H1 (cell line): ENCODE measurements around the gene DNER. TPM values are rescaled to one million over a fixed set of nuclear protein-coding genes. Genes with fewer than 3 reads are reported as not detected.

ENCODE experiments used
- CTCF ChIA-PET: fragments of 300-600 bp; sonication (Branson Sonifier 250); formaldehyde crosslinking; loops from one replicate; lab custom pipeline; 2021; ENCODE audit not compliant: partially characterized antibody; lab: Charles Lee
- POLR2A ChIA-PET: fragments of 300-600 bp; sonication (Branson Sonifier 250); formaldehyde crosslinking; loops from one replicate; lab custom pipeline; 2021; ENCODE audit warnings: inconsistent platforms; ENCODE audit not compliant: partially characterized antibody; lab: Charles Lee
- DNase-seq, 2 experiments: peaks; one replicate each; pipeline versions ENCODE4 v3.0.0 to v3.0.0-alpha.2; 2010 to 2022; ENCODE audit warnings: low spot score in 2 of 2, low read depth in 1 of 2, mixed read lengths in 1 of 2
- FAIRE-seq: peaks from 2 replicates; lab custom pipeline; 2011; peaks lifted over from hg19 to GRCh38; lab: Jason Lieb, UNC
- H2AFZ ChIP-seq: 2 replicates; pipeline ENCODE4 v1.8.1; 2012; ENCODE audit warnings: low read length, inconsistent platforms
- H2AK5ac ChIP-seq: 2 replicates; pipeline ENCODE4 v1.6.1; 2013; ENCODE audit warnings: low read depth, low read length
- H2BK120ac ChIP-seq: replicated peaks from 2 replicates; pipeline ENCODE3; 2013; ENCODE audit warnings: low read depth, low read length, inconsistent platforms
- H2BK12ac ChIP-seq: 2 replicates; pipeline ENCODE4 v1.6.1; 2013; ENCODE audit warnings: low read depth, low read length
- H2BK15ac ChIP-seq: 2 replicates; pipeline ENCODE4 v1.6.1; 2013; ENCODE audit warnings: low read length
- H2BK20ac ChIP-seq: 2 replicates; pipeline ENCODE4 v1.6.1; 2013; ENCODE audit warnings: low read length
- H2BK5ac ChIP-seq: 2 replicates; pipeline ENCODE4 v1.6.1; 2013; ENCODE audit warnings: low read depth, low read length
- H3K14ac ChIP-seq: 2 replicates; pipeline ENCODE4 v1.6.1; 2013; ENCODE audit warnings: inconsistent platforms; ENCODE audit not compliant: insufficient read length
- H3K18ac ChIP-seq: 2 replicates; pipeline ENCODE4 v1.6.1; 2013; ENCODE audit warnings: low read length; ENCODE audit errors: extremely low read depth
- H3K23ac ChIP-seq: 2 replicates; pipeline ENCODE4 v1.6.1; 2013; ENCODE audit warnings: inconsistent platforms; ENCODE audit not compliant: insufficient read length
- H3K23me2 ChIP-seq: 2 replicates; pipeline ENCODE4 v1.6.1; 2013; ENCODE audit warnings: low read depth, low read length
- H3K27ac ChIP-seq: 2 replicates; pipeline ENCODE4 v1.6.1; 2011; ENCODE audit warnings: low read depth, low read length, inconsistent platforms
- H3K27me3 ChIP-seq, 4 experiments: replicated peaks in 1 of 4; 1 replicate in 1 of 4; 2 replicates in 3 of 4; pipeline versions ENCODE4 v1.6.1 to v1.8.1; 2011 to 2013; ENCODE audit warnings: low read length in 3 of 4, mild to moderate bottlenecking in 3 of 4, inconsistent platforms in 2 of 4, mixed read lengths in 2 of 4, moderate library complexity in 1 of 4; ENCODE audit not compliant: control insufficient read depth in 3 of 4, insufficient read depth in 3 of 4; ENCODE audit errors: extremely low read depth in 1 of 4
- H3K36me3 ChIP-seq, 4 experiments: 2 replicates each; pipeline versions ENCODE4 v1.6.1 to v1.8.1; 2011 to 2013; ENCODE audit warnings: mild to moderate bottlenecking in 4 of 4, low read length in 3 of 4, moderate library complexity in 2 of 4, control low read depth in 1 of 4, inconsistent platforms in 1 of 4; ENCODE audit not compliant: insufficient read depth in 4 of 4, control insufficient read depth in 2 of 4
- H3K4ac ChIP-seq: replicated peaks from 2 replicates; pipeline ENCODE3; 2013; ENCODE audit warnings: low read length, low read depth, mixed read lengths, inconsistent platforms; ENCODE audit not compliant: insufficient read length
- H3K4me1 ChIP-seq, 4 experiments: replicated peaks in 1 of 4; 1 replicate in 1 of 4; 2 replicates in 3 of 4; pipeline versions ENCODE4 v1.6.1 to v1.8.1; 2011 to 2013; ENCODE audit warnings: low read length in 3 of 4, inconsistent platforms in 2 of 4, mixed read lengths in 1 of 4; ENCODE audit not compliant: insufficient read depth in 4 of 4, control insufficient read depth in 3 of 4
- H3K4me2 ChIP-seq, 2 experiments: 2 replicates each; pipeline versions ENCODE4 v1.6.1 to v1.8.1; 2011 to 2013; ENCODE audit warnings: low read depth in 2 of 2, low read length in 2 of 2, control low read depth in 1 of 2, inconsistent platforms in 1 of 2, mild to moderate bottlenecking in 1 of 2; ENCODE audit not compliant: insufficient read depth in 1 of 2
- H3K4me3 ChIP-seq, 4 experiments: fragments of 200-600, 300-600 bp in 1 of 4; sonication (generic), shearing (Covaris generic), sonication (Bioruptor Twin) in 1 of 4; 2 replicates each; pipeline versions ENCODE4 v1.5.1 to v1.8.1; 2011 to 2016; ENCODE audit warnings: low read length in 4 of 4, low read depth in 3 of 4, control low read depth in 2 of 4, inconsistent platforms in 2 of 4, mild to moderate bottlenecking in 2 of 4, mixed read lengths in 1 of 4, moderate library complexity in 1 of 4; ENCODE audit not compliant: insufficient read depth in 2 of 4; ENCODE audit errors: extremely low read depth in 1 of 4
- H3K56ac ChIP-seq: replicated peaks from 2 replicates; pipeline ENCODE3; 2013; ENCODE audit warnings: low read depth, mild to moderate bottlenecking, mixed read lengths, low read length, inconsistent platforms; ENCODE audit not compliant: insufficient read length
- H3K79me1 ChIP-seq: 2 replicates; pipeline ENCODE4 v1.6.1; 2013; ENCODE audit warnings: low read depth, low read length, control low read depth
- H3K79me2 ChIP-seq, 2 experiments: 2 replicates each; pipeline versions ENCODE4 v1.6.1 to v1.8.1; 2012 to 2013; ENCODE audit warnings: low read length in 2 of 2, mild to moderate bottlenecking in 2 of 2, inconsistent platforms in 1 of 2; ENCODE audit not compliant: insufficient read depth in 2 of 2, control insufficient read depth in 1 of 2
- H3K9ac ChIP-seq, 4 experiments: replicated peaks in 1 of 4; 1 replicate in 1 of 4; 2 replicates in 3 of 4; pipeline versions ENCODE4 v1.6.1 to v1.8.1; 2011 to 2013; ENCODE audit warnings: low read depth in 3 of 4, low read length in 3 of 4, control low read depth in 2 of 4, mild to moderate bottlenecking in 2 of 4, moderate library complexity in 2 of 4, inconsistent platforms in 1 of 4; ENCODE audit errors: extremely low read depth in 1 of 4
- H3K9me3 ChIP-seq, 2 experiments: 2 replicates each; pipeline versions ENCODE4 v1.6.1 to v1.8.1; 2012 to 2013; ENCODE audit warnings: mild to moderate bottlenecking in 2 of 2, moderate library complexity in 2 of 2, control low read depth in 1 of 2, inconsistent platforms in 1 of 2, low read depth in 1 of 2, low read length in 1 of 2, mixed read lengths in 1 of 2; ENCODE audit not compliant: insufficient read depth in 2 of 2
- H4K20me1 ChIP-seq, 2 experiments: replicated peaks in 1 of 2; 2 replicates each; pipeline versions ENCODE3 to v1.8.1; 2011 to 2013; ENCODE audit warnings: inconsistent platforms in 2 of 2, low read length in 2 of 2, mild to moderate bottlenecking in 1 of 2; ENCODE audit not compliant: insufficient read depth in 2 of 2, control insufficient read depth in 1 of 2
- H4K5ac ChIP-seq: 2 replicates; pipeline ENCODE4 v1.6.1; 2013; ENCODE audit warnings: low read length, low read depth, mixed read lengths, inconsistent platforms; ENCODE audit not compliant: insufficient read length
- H4K8ac ChIP-seq: 2 replicates; pipeline ENCODE4 v1.8.0; 2013; ENCODE audit warnings: mild to moderate bottlenecking, moderate library complexity, low read length, inconsistent platforms; ENCODE audit not compliant: insufficient read depth; ENCODE audit errors: extremely low read depth
- H4K91ac ChIP-seq: replicated peaks from 2 replicates; pipeline ENCODE3; 2013; ENCODE audit warnings: low read length, mixed read lengths, inconsistent platforms; ENCODE audit not compliant: insufficient read length
- E2F6 ChIP-seq: IDR thresholded peaks from 2 replicates; pipeline ENCODE4 v1.6.1; 2012; ENCODE audit warnings: inconsistent platforms
- EP300 ChIP-seq, 2 experiments: IDR thresholded peaks; 1 replicate in 1 of 2; 2 replicates in 1 of 2; pipeline ENCODE4 v1.6.1; 2011 to 2012; ENCODE audit warnings: low read depth in 2 of 2, low read length in 2 of 2, mild to moderate bottlenecking in 2 of 2, borderline replicate concordance in 1 of 2, inconsistent platforms in 1 of 2, moderate library complexity in 1 of 2
- EZH2 ChIP-seq: fragments of 200-600 bp; sonication (generic); IDR thresholded peaks from 2 replicates; pipeline ENCODE4 v1.7.1; 2012; ENCODE audit warnings: low read depth, mild to moderate bottlenecking, moderate library complexity, low read length, inconsistent platforms; ENCODE audit not compliant: severe bottlenecking
- GTF2F1 ChIP-seq: IDR thresholded peaks from 2 replicates; pipeline ENCODE4 v1.6.1; 2012; ENCODE audit warnings: low read depth, low read length, improper control_type of control experiment, borderline replicate concordance
- RAD21 ChIP-seq, 2 experiments: IDR thresholded peaks in 1 of 2; conservative IDR thresholded peaks in 1 of 2; 2 replicates each; pipeline ENCODE4 v1.6.1; 2011; ENCODE audit warnings: low read depth in 2 of 2, low read length in 2 of 2, improper control_type of control experiment in 1 of 2, inconsistent platforms in 1 of 2, mild to moderate bottlenecking in 1 of 2, moderate library complexity in 1 of 2
- RBBP5 ChIP-seq: IDR thresholded peaks from 2 replicates; pipeline ENCODE4 v1.7.1; 2012; ENCODE audit warnings: low read depth, mild to moderate bottlenecking, inconsistent platforms, low read length, moderate library complexity, borderline replicate concordance
- SIX5 ChIP-seq: IDR thresholded peaks from 2 replicates; pipeline ENCODE4 v1.6.1; 2011; ENCODE audit warnings: mild to moderate bottlenecking, low read depth, low read length
- TBP ChIP-seq: IDR thresholded peaks from 2 replicates; pipeline ENCODE4 v1.6.1; 2011; ENCODE audit warnings: low read depth, low read length, improper control_type of control experiment
- WGBS, 2 experiments: shearing (Covaris generic) in 1 of 2; methylation state at CpG; one replicate each; pipeline versions ENCODE4 v1.1.6 to v1.1.7; 2013 to 2015; ENCODE audit warnings: low lambda C conversion rate in 2 of 2, mixed read lengths in 2 of 2, inconsistent platforms in 1 of 2, low coverage in 1 of 2, missing lambda C conversion rate in 1 of 2; ENCODE audit not compliant: insufficient replicate concordance in 2 of 2, insufficient coverage in 1 of 2, insufficient read length in 1 of 2; ENCODE audit errors: extremely low coverage in 1 of 2, missing lambda C conversion rate in 1 of 2; 5-methylcytosine and 5-hydroxymethylcytosine counted together
- polyA plus RNA-seq, 7 experiments: library from polyadenylated mRNA; depleted of rRNA in 3 of 7; stranded (reverse) in 5 of 7; unstranded in 2 of 7; fragments of >200 nt in 5 of 7; fragments of 200-250 nt in 2 of 7; gene quantifications; 1 replicate in 5 of 7; 2 replicates in 1 of 7; 4 replicates in 1 of 7; pipeline versions ENCODE4 v1.2.1 to v1.2.3, GENCODE V29; 2011 to 2013; ENCODE audit warnings: missing spikeins in 2 of 7, mixed read lengths in 2 of 7
- total RNA-seq: library from RNA; stranded (reverse); fragmentation: NEBNext Ultra II Directional; extraction: Animal tissue kit (Norgen Biotek cat#: 25700); gene quantifications from 2 replicates; pipeline ENCODE4 v1.2.1, GENCODE V29; 2021

DNER gene
- total and polyA plus RNA-seq, 2 of the 8 experiments (the other 6 are each of a cell fraction or from before 2014, with no cell fraction given): 6.8 to 16.3 TPM

- TF ChIP-seq EZH2 (no peak), TBP (no peak), EP300 (IDR thresholded peaks at IDR 0.05; ENCODE audit: borderline replicate concordance in 1 of 2, low read depth in 2 of 2, low read length in 2 of 2) (no peak), RBBP5 (no peak), E2F6 (no peak), SIX5 (no peak), RAD21 (IDR thresholded peaks at IDR 0.05 in 1 of 2, conservative IDR thresholded peaks at IDR 0.05 in 1 of 2; ENCODE audit: low read depth in 2 of 2, low read length in 2 of 2) (no peak), GTF2F1 (no peak)
- TF ChIP-seq, all 59 proteins: peak for 0
- no peaks in the 10 kb centered on the region for H3K27me3 ChIP-seq
- no peaks in the 10 kb centered on the region for H3K36me3 ChIP-seq
- no peak overlapping the region for H3K4ac ChIP-seq
- H2BK20ac ChIP-seq: no peak overlapping the region
- ChIA-PET CTCF (no interaction called here), POLR2A (no interaction called here)
- DNase-seq (no peak), FAIRE-seq (no peak)
- H2AK5ac ChIP-seq: peak overlapping the region; percentile 93; the same call in 1 of the 2 replicates
- no peaks in the 10 kb centered on the region for H3K79me2 ChIP-seq
- H3K56ac ChIP-seq: no peak overlapping the region
- H3K4me3 ChIP-seq: no peak overlapping the region
- no peak overlapping the region for H4K91ac ChIP-seq
- no peaks in the 10 kb centered on the region for H3K4me1 ChIP-seq
- no peak overlapping the region for H2BK15ac ChIP-seq
- no peak overlapping the region for H2BK5ac ChIP-seq
- peaks cover 0 to 4% of the 10 kb centered on the region in 2 experiments; a peak in 1 of 4 replicates for H3K9me3 ChIP-seq
- no peak overlapping the region for H3K23ac ChIP-seq
- no peak overlapping the region for H2AFZ ChIP-seq
- H3K14ac ChIP-seq: no peak overlapping the region
- WGBS, 2 experiments: 90 to 100% methylated on average over 5 of the region's 5 CpGs
- peaks cover 0 to 2% of the 10 kb centered on the region in 2 experiments for H4K20me1 ChIP-seq
- no peak overlapping the region for H3K4me2 ChIP-seq
- no peak overlapping the region for H2BK120ac ChIP-seq
- no peaks in the 10 kb centered on the region for H3K79me1 ChIP-seq
- H3K18ac ChIP-seq: no peak overlapping the region
- no peak overlapping the region for H4K5ac ChIP-seq
- no peak overlapping the region for H4K8ac ChIP-seq
- no peak overlapping the region for H3K9ac ChIP-seq
- no peak overlapping the region for H3K27ac ChIP-seq
- H2BK12ac ChIP-seq: no peak overlapping the region
- peaks cover 20% of the 10 kb centered on the region; the same call in 1 of the 2 replicates for H3K23me2 ChIP-seq
Observed at GRCh38 chr2:229563388-229563787, 151.0 kb downstream of the DNER start.
